K562 (cell line): ENCODE measurements around the gene PRSS12. TPM values are rescaled to one million over a fixed set of nuclear protein-coding genes. Genes with fewer than 3 reads are reported as not detected.

Experiments used
- ATAC-seq: fragments of 200-7000 bp; cut with Tn5 transposase; 3 replicates; pipeline ENCODE4 v1.9.1; 2020; ENCODE audit warnings: moderate library complexity
- BruUV-seq: library from RNA; stranded (reverse); fragments of 400-500 nt; replicated peaks from 2 replicates; lab custom pipeline; 2021; lab: Mats Ljungman, UMichigan
- CTCF ChIA-PET: fragments of 300-600 bp; formaldehyde crosslinking; extraction: SDS; loops from one replicate; lab custom pipeline; 2021; ENCODE audit warnings: low intra/inter-chr PET ratio; lab: Yijun Ruan, JAX
- POLR2A ChIA-PET: fragments of 300-600, 350-650 bp; sonication (Branson Sonifier 250); formaldehyde crosslinking; extraction: SDS; loops from one replicate; lab custom pipeline; 2021; ENCODE audit warnings: antibody characterized with exemption, inconsistent platforms; lab: Yijun Ruan, JAX
- DNase-seq, 4 experiments: peaks; one replicate each; pipeline versions ENCODE4 v3.0.0 to v3.0.0-alpha.2; 2011 to 2018; ENCODE audit warnings: low spot score in 3 of 4, mixed read lengths in 3 of 4; ENCODE audit errors: extremely low read depth in 1 of 4
- FAIRE-seq: peaks from 2 replicates; lab custom pipeline; 2011; peaks lifted over from hg19 to GRCh38; lab: Jason Lieb, UNC
- H2AFZ ChIP-seq: 2 replicates; pipeline ENCODE4 v1.6.0; 2011; ENCODE audit warnings: low read depth, low read length, control low read depth, inconsistent platforms
- H3K27ac ChIP-seq: fragments of 200-600 bp; 3 replicates; pipeline ENCODE4 v1.8.0; 2011; ENCODE audit warnings: low read depth, mild to moderate bottlenecking, control low read depth, inconsistent platforms, low read length, moderate library complexity, mixed read lengths; ENCODE audit errors: extremely low read depth
- H3K27me3 ChIP-seq, 2 experiments: fragments of 300-600 bp in 1 of 2; 2 replicates in 1 of 2; 3 replicates in 1 of 2; pipeline versions ENCODE4 v1.6.0 to v1.8.0; 2011; ENCODE audit warnings: inconsistent platforms in 2 of 2, low read length in 2 of 2, mild to moderate bottlenecking in 1 of 2, mixed read lengths in 1 of 2, moderate library complexity in 1 of 2; ENCODE audit not compliant: control insufficient read depth in 2 of 2, insufficient read depth in 2 of 2
- H3K36me3 ChIP-seq: fragments of 300-600 bp; 3 replicates; pipeline ENCODE4 v1.8.0; 2011; ENCODE audit warnings: mild to moderate bottlenecking, low read length, inconsistent platforms; ENCODE audit not compliant: control insufficient read depth, insufficient read depth
- H3K4me1 ChIP-seq, 2 experiments: fragments of 200-600 bp in 1 of 2; replicated peaks in 1 of 2; 2 replicates in 1 of 2; 3 replicates in 1 of 2; pipeline versions ENCODE4 v1.5.1 to v1.8.0; 2011; ENCODE audit warnings: inconsistent platforms in 2 of 2, low read length in 2 of 2, mild to moderate bottlenecking in 1 of 2, mixed read lengths in 1 of 2, moderate library complexity in 1 of 2; ENCODE audit not compliant: control insufficient read depth in 2 of 2, insufficient read depth in 2 of 2
- H3K4me2 ChIP-seq: 2 replicates; pipeline ENCODE4 v1.6.1; 2011; ENCODE audit warnings: low read length, control low read depth, inconsistent platforms, mixed read lengths; ENCODE audit not compliant: insufficient read depth
- H3K4me3 ChIP-seq: fragments of 200-600 bp; sonication (generic), shearing (Covaris generic); 2 replicates; pipeline ENCODE4 v1.5.1; 2016; ENCODE audit warnings: control low read depth, inconsistent platforms
- H3K79me2 ChIP-seq: fragments of 200-600 bp; 3 replicates; pipeline ENCODE4 v1.8.0; 2011; ENCODE audit warnings: low read length, inconsistent platforms; ENCODE audit not compliant: control insufficient read depth, insufficient read depth
- H3K9ac ChIP-seq, 2 experiments: 2 replicates each; pipeline versions ENCODE4 v1.6.0 to v1.6.1; 2011; ENCODE audit warnings: low read depth in 2 of 2, low read length in 2 of 2, control low read depth in 1 of 2, inconsistent platforms in 1 of 2, mild to moderate bottlenecking in 1 of 2, mixed read lengths in 1 of 2; ENCODE audit not compliant: insufficient read depth in 1 of 2
- H3K9me1 ChIP-seq: one replicate; pipeline ENCODE4 v1.6.0; 2011; ENCODE audit warnings: inconsistent platforms, mild to moderate bottlenecking, low read length, moderate library complexity; ENCODE audit not compliant: control insufficient read depth, insufficient read depth
- H3K9me3 ChIP-seq: replicated peaks from 2 replicates; pipeline ENCODE4 v1.5.1; 2011; ENCODE audit warnings: low read depth, low read length, inconsistent platforms; ENCODE audit not compliant: control insufficient read depth, insufficient read depth
- H4K20me1 ChIP-seq: replicated peaks from 2 replicates; pipeline ENCODE4 v1.6.1; 2011; ENCODE audit warnings: low read length, inconsistent platforms, mixed read lengths; ENCODE audit not compliant: control insufficient read depth, insufficient read depth
- BRF2 ChIP-seq: IDR thresholded peaks from 3 replicates; pipeline ENCODE4 v1.6.1; 2011; ENCODE audit warnings: borderline replicate concordance, mild to moderate bottlenecking; ENCODE audit not compliant: insufficient read length, insufficient read depth
- HDGF ChIP-seq: fragments of 450-650 bp; IDR thresholded peaks from 2 replicates; pipeline ENCODE4 v1.6.1; 2016
- HIVEP1 ChIP-seq: fragments of 250-450 bp; sonication (Bioruptor Pico); IDR thresholded peaks from 2 replicates; pipeline ENCODE4 v1.4.0; 2020; ENCODE audit warnings: mild to moderate bottlenecking
- HMGN3 ChIP-seq: IDR thresholded peaks from 2 replicates; pipeline ENCODE4 v1.6.1; 2011; ENCODE audit warnings: borderline replicate concordance, low read depth, mild to moderate bottlenecking, mixed read lengths, low read length; ENCODE audit not compliant: insufficient read length; ENCODE audit errors: extremely low read depth
- KAT2B ChIP-seq: IDR thresholded peaks from one replicate; pipeline ENCODE4 v1.6.1; 2012; ENCODE audit warnings: low read depth, mild to moderate bottlenecking, control low read depth, inconsistent platforms, low read length, moderate library complexity
- MEIS2 ChIP-seq: fragments of 450-650 bp; IDR thresholded peaks from 2 replicates; pipeline ENCODE4 v1.6.1; 2014; ENCODE audit warnings: mild to moderate bottlenecking; ENCODE audit not compliant: partially characterized antibody
- PRPF4 ChIP-seq: fragments of 200-400 bp; formaldehyde crosslinking; IDR thresholded peaks from one replicate; pipeline ENCODE4 v1.6.1; 2017; ENCODE audit warnings: low read length, low read depth, mild to moderate bottlenecking; ENCODE audit not compliant: insufficient read depth, poor library complexity, severe bottlenecking
- RBFOX2 ChIP-seq: fragments of 200-400 bp; formaldehyde crosslinking; IDR thresholded peaks from 2 replicates; pipeline ENCODE4 v1.6.1; 2017; ENCODE audit warnings: low read depth, mild to moderate bottlenecking, low read length, moderate library complexity
- SMAD3 ChIP-seq: fragments of 450-650 bp; formaldehyde crosslinking; conservative IDR thresholded peaks from 2 replicates; pipeline ENCODE4 v1.4.0; 2020; ENCODE audit warnings: mild to moderate bottlenecking
- TAL1 ChIP-seq: fragments of 450-650 bp; IDR thresholded peaks from 2 replicates; pipeline ENCODE4 v1.6.1; 2016; ENCODE audit warnings: mild to moderate bottlenecking
- TBP ChIP-seq: optimal IDR thresholded peaks from 2 replicates; pipeline ENCODE3; 2011; ENCODE audit warnings: low read depth, low read length, improper control_type of control experiment
- TCF3 ChIP-seq: sonication (generic); formaldehyde crosslinking; IDR thresholded peaks from 2 replicates; pipeline ENCODE4 v1.4.0; 2020; ENCODE audit warnings: mild to moderate bottlenecking, missing genetic modification reagents
- TOE1 ChIP-seq, 2 experiments: fragments of 450-650 bp in 1 of 2; sonication (generic) in 1 of 2; formaldehyde crosslinking in 1 of 2; IDR thresholded peaks; 2 replicates each; pipeline versions ENCODE4 v1.7.1 to v1.8.0; 2016 to 2022; ENCODE audit warnings: borderline replicate concordance in 2 of 2, mild to moderate bottlenecking in 2 of 2, antibody characterized with exemption in 1 of 2, inconsistent platforms in 1 of 2, low read depth in 1 of 2, missing genetic modification reagents in 1 of 2, moderate library complexity in 1 of 2
- USF1 ChIP-seq: sonication (generic); formaldehyde crosslinking; IDR thresholded peaks from 2 replicates; pipeline ENCODE4 v1.9.0; 2022; ENCODE audit warnings: mild to moderate bottlenecking, missing genetic modification reagents
- ZNF57 ChIP-seq: fragments of 450-650 bp; formaldehyde crosslinking; IDR thresholded peaks from 2 replicates; pipeline ENCODE4 v1.4.0; 2020; ENCODE audit warnings: mild to moderate bottlenecking, moderate library complexity
- WGBS: fragments of 100-300 bp; shearing (Covaris generic); methylation state at CpG from one replicate; pipeline ENCODE4 v1.1.6; 2016; ENCODE audit warnings: low coverage, mixed read lengths; ENCODE audit not compliant: insufficient coverage; ENCODE audit errors: missing lambda C conversion rate; 5-methylcytosine and 5-hydroxymethylcytosine counted together
- in situ Hi-C: fragments of 300-500 bp; cut with MboI; formaldehyde crosslinking; loops from 4 replicates; pipeline ENCODE4 v1.15.0; 2018; ENCODE audit warnings: inconsistent platforms, mixed read lengths
- intact Hi-C: fragments of 100-400 bp; cut with micrococcal nuclease; formaldehyde crosslinking; loops from 2 replicates; pipeline ENCODE4 v1.14.2; 2022
- polyA plus RNA-seq, 8 experiments: library from polyadenylated mRNA; depleted of rRNA in 4 of 8; stranded (reverse) in 5 of 8; unstranded in 3 of 8; fragments of >200 nt; fragmentation: Nextera tagmentation in 2 of 8; fragmentation: Illumina TruSeq in 1 of 8; extraction: Ambion mirVana in 2 of 8; extraction: Trizol in 1 of 8; gene quantifications; 2 replicates each; pipeline versions ENCODE4 v1.2.1 to v1.2.3, GENCODE V29; 2011 to 2014; ENCODE audit warnings: inconsistent platforms in 1 of 8, missing spikeins in 1 of 8
- total RNA-seq, 7 experiments: library from RNA; depleted of rRNA in 6 of 7; stranded (reverse); fragments of >200 nt in 6 of 7; fragmentation: Illumina TruSeq in 2 of 7; extraction: Trizol in 2 of 7; gene quantifications; 2 replicates each; pipeline versions ENCODE4 v1.2.1 to v1.2.3, GENCODE V29; 2011 to 2021; ENCODE audit warnings: low replicate concordance in 1 of 7

PRSS12 gene
- total and polyA plus RNA-seq, 9 of the 15 experiments (the other 6 are each of a cell fraction or from before 2014, with no cell fraction given) = 0.06 to 0.11 (median 0.09) TPM; not detected in 6

DNA sequence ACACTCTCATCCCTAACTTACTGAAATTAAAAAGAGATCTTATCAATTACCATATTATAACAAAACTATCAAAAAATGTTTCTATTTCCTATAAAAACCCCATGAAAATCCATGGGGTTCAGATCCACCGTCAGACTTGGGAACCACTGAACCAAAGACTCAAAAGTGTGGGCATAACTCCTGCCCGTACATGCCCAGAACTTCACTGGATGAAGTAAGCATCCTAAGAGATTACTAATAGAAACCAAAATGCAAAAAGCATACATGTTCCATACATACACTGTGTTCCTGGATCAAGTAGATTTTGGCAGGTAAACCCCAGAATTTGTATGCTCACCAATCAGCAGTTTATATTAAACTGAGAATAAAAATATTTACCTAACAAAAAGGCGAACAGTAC lies 66.1 kb downstream of the PRSS12 start:
- Histone ChIP-seq H3K79me2 (no peaks in the 10 kb centered on the region), H3K36me3 (peaks cover 4% of the 10 kb centered on the region; the same call in 2 of the 3 replicates), H3K27me3 (no peaks in the 10 kb centered on the region), H3K27ac (no peak overlapping the region), H2AFZ (no peak overlapping the region), H4K20me1 (no peaks in the 10 kb centered on the region), H3K9ac (no peak overlapping the region), H3K4me3 (no peak overlapping the region), H3K9me1 (no peaks in the 10 kb centered on the region), H3K4me1 (peaks cover 0 to 7% of the 10 kb centered on the region in 2 experiments; a peak in 3 of 5 replicates), H3K9me3 (no peaks in the 10 kb centered on the region), H3K4me2 (no peak overlapping the region)
- ChIA-PET POLR2A (no interaction called here), CTCF (no interaction called here)
- WGBS = 82% methylated on average over 3 of the region's 3 CpGs
- TF ChIP-seq USF1 (CRISPR knock-in tag) (no peak), KAT2B (no peak), RBFOX2 (no peak), MEIS2 (no peak)
- in situ Hi-C loops (loop anchor here (25.0 kb wide), 1 partner anchor 401 kb away; the partner anchor contains the start of gene METTL14), intact Hi-C loops (no loop called here)
- ATAC-seq (no peak), DNase-seq (no peak), FAIRE-seq (no peak)
- no TSS peak for BruUV-seq

DNA sequence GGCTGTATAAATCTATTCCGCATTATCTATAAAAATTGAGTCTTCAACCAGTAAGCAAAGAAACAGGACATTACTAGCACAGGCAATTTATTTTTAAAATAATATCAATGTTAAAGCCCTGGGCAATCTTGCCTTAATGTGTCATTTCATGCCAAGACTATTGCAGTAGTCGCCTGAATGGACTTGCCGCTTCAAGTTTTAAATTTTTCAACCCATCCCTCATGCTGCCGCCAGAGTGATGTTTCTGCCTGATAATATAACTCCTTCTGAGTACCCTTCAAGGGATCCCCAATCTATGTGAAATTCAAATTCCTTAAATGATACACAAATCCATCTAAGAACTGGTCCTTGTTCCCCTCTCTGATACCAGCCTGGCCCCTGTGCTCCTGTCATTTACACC lies 66.9 kb downstream of the PRSS12 start:
- Histone ChIP-seq H3K9me1 (no peaks in the 10 kb centered on the region), H3K4me3 (no peak overlapping the region), H2AFZ (no peak overlapping the region), H3K4me2 (no peak overlapping the region), H3K4me1 (peaks cover 0 to 9% of the 10 kb centered on the region in 2 experiments; a peak in 3 of 5 replicates), H3K79me2 (peaks cover 7% of the 10 kb centered on the region; the same call in 1 of the 3 replicates), H3K27me3 (no peaks in the 10 kb centered on the region), H3K9ac (no peak overlapping the region), H4K20me1 (no peaks in the 10 kb centered on the region), H3K9me3 (no peaks in the 10 kb centered on the region), H3K27ac (no peak overlapping the region), H3K36me3 (peaks cover 11% of the 10 kb centered on the region)
- FAIRE-seq = no peak
- WGBS = 68% methylated on average over 4 of the region's 4 CpGs
- ChIA-PET POLR2A (no interaction called here), CTCF (no interaction called here)
- intact Hi-C loops = no loop called here
- no peak for ATAC-seq
- in situ Hi-C loops = loop anchor here (25.0 kb wide), 1 partner anchor 401 kb away; the partner anchor contains the start of gene METTL14
- no TSS peak for BruUV-seq
- DNase-seq = no peak
- no peak for TF ChIP-seq TOE1 (IDR thresholded peaks at IDR 0.05; ENCODE audit: borderline replicate concordance)
- no peak for TF ChIP-seq TOE1 (CRISPR knock-in tag; IDR thresholded peaks at IDR 0.05; ENCODE audit: borderline replicate concordance, low read depth)
- TF ChIP-seq TAL1 = no peak
- no peak for TF ChIP-seq TBP
- TF ChIP-seq TCF3 (CRISPR knock-in tag) = no peak
- TF ChIP-seq HDGF = no peak
- no peak for TF ChIP-seq SMAD3 (CRISPR knock-in tag)
- no peak for TF ChIP-seq BRF2
- no peak for TF ChIP-seq PRPF4
- TF ChIP-seq ZNF57 (CRISPR knock-in tag) = no peak
- no peak for TF ChIP-seq HIVEP1 (CRISPR knock-in tag)
- no peak for TF ChIP-seq HMGN3
